ENCODE measurements around the gene FUBP3. TPM values are rescaled to one million over a fixed set of nuclear protein-coding genes. Genes with fewer than 3 reads are reported as not detected.

FUBP3 gene
- polyA plus RNA-seq, 1 donor (not counting 4 experiments of a cell fraction or from before 2014, with no cell fraction given) = 39.1 TPM

GRCh38 chr9:130629443-130630070 lies 50.2 kb downstream of the FUBP3 start:
- dilution Hi-C loops (cut with MboI; ENCODE audit: extremely low pct_ligation_motif_present, low sequenced_read_pairs) = no loop called here
- no peaks in the 10 kb centered on the region for H3K9me1 ChIP-seq (ENCODE audit: control insufficient read depth, extremely low read depth, insufficient read depth, low read length)
- no peak overlapping the region for H3K4me3 ChIP-seq (ENCODE audit: control insufficient read depth in 2 of 3, extremely low read depth in 1 of 3, insufficient read depth in 2 of 3, low read depth in 1 of 3, low read length in 3 of 3)
- H3K9me3 ChIP-seq (ENCODE audit: control insufficient read depth, low read depth, low read length) = no peaks in the 10 kb centered on the region
- H3K9ac ChIP-seq (ENCODE audit: control insufficient read depth, extremely low read depth, insufficient read depth, low read length) = no peak overlapping the region
- no peak overlapping the region for H2AFZ ChIP-seq (ENCODE audit: control insufficient read depth, low read length)
- peaks cover 39 to 42% of the 10 kb centered on the region in 2 experiments for H3K36me3 ChIP-seq (ENCODE audit: control insufficient read depth in 2 of 2, extremely low read depth in 1 of 2, insufficient read depth in 2 of 2, low read length in 2 of 2)
- H3K79me2 ChIP-seq (ENCODE audit: control insufficient read depth, insufficient read depth, low read length) = no peaks in the 10 kb centered on the region
- FAIRE-seq (no peak), DNase-seq (ENCODE audit: low read depth, low spot score) (no peak)
- TF ChIP-seq EZH2 (IDR thresholded peaks at IDR 0.05; ENCODE audit: low read length) (no peak), CTCF (optimal IDR thresholded peaks at IDR 0.05 in 1 of 3, IDR thresholded peaks at IDR 0.05 in 1 of 3, conservative IDR thresholded peaks at IDR 0.05 in 1 of 3; ENCODE audit: extremely low read depth in 1 of 3, insufficient read depth in 2 of 3, low read length in 3 of 3) (no peak)
- H4K20me1 ChIP-seq (ENCODE audit: control insufficient read depth, extremely low read depth, insufficient read depth, low read length) = peaks cover 3% of the 10 kb centered on the region
- H3K4me2 ChIP-seq (ENCODE audit: control insufficient read depth, extremely low read depth, insufficient read depth, low read depth, low read length) = no peak overlapping the region
- H3K27me3 ChIP-seq (ENCODE audit: control insufficient read depth, extremely low read depth, insufficient read depth, low read length) = no peaks in the 10 kb centered on the region
- no peak overlapping the region for H3K27ac ChIP-seq (ENCODE audit: control insufficient read depth, insufficient read depth, low read length)
- H3K4me1 ChIP-seq (ENCODE audit: control insufficient read depth, extremely low read depth, insufficient read depth, low read length) = no peaks in the 10 kb centered on the region

GRCh38 chr9:130630071-130630450 lies 50.7 kb downstream of the FUBP3 start:
- Histone ChIP-seq H3K27ac (ENCODE audit: control insufficient read depth, insufficient read depth, low read length) (no peak overlapping the region), H3K4me2 (ENCODE audit: control insufficient read depth, extremely low read depth, insufficient read depth, low read depth, low read length) (no peak overlapping the region), H3K4me1 (ENCODE audit: control insufficient read depth, extremely low read depth, insufficient read depth, low read length) (no peaks in the 10 kb centered on the region), H3K9me1 (ENCODE audit: control insufficient read depth, extremely low read depth, insufficient read depth, low read length) (no peaks in the 10 kb centered on the region), H2AFZ (ENCODE audit: control insufficient read depth, low read length) (no peak overlapping the region), H4K20me1 (ENCODE audit: control insufficient read depth, extremely low read depth, insufficient read depth, low read length) (peaks cover 3% of the 10 kb centered on the region), H3K9ac (ENCODE audit: control insufficient read depth, extremely low read depth, insufficient read depth, low read length) (no peak overlapping the region), H3K9me3 (ENCODE audit: control insufficient read depth, low read depth, low read length) (no peaks in the 10 kb centered on the region), H3K27me3 (ENCODE audit: control insufficient read depth, extremely low read depth, insufficient read depth, low read length) (no peaks in the 10 kb centered on the region), H3K4me3 (ENCODE audit: control insufficient read depth in 2 of 3, extremely low read depth in 1 of 3, insufficient read depth in 2 of 3, low read depth in 1 of 3, low read length in 3 of 3) (no peak overlapping the region), H3K79me2 (ENCODE audit: control insufficient read depth, insufficient read depth, low read length) (no peaks in the 10 kb centered on the region), H3K36me3 (ENCODE audit: control insufficient read depth in 2 of 2, extremely low read depth in 1 of 2, insufficient read depth in 2 of 2, low read length in 2 of 2) (peaks cover 39 to 41% of the 10 kb centered on the region in 2 experiments)
- TF ChIP-seq EZH2 (IDR thresholded peaks at IDR 0.05; ENCODE audit: low read length) = no peak
- no peak for TF ChIP-seq CTCF (optimal IDR thresholded peaks at IDR 0.05 in 1 of 3, IDR thresholded peaks at IDR 0.05 in 1 of 3, conservative IDR thresholded peaks at IDR 0.05 in 1 of 3; ENCODE audit: extremely low read depth in 1 of 3, insufficient read depth in 2 of 3, low read length in 3 of 3)
- no peak for FAIRE-seq
- dilution Hi-C loops (cut with MboI; ENCODE audit: extremely low pct_ligation_motif_present, low sequenced_read_pairs) = no loop called here
- no peak for DNase-seq (ENCODE audit: low read depth, low spot score)
